OCI-LY3 (cell line): ENCODE data around the gene RNF34.

Experiments
- H2AFZ ChIP-seq: fragments of 200-600, 300-600 bp; shearing (Covaris generic); 2 replicates; pipeline ENCODE4 v1.6.0; 2014; ENCODE audit warnings: antibody characterized with exemption, low read depth, low read length
- H3K27ac ChIP-seq: fragments of 200-600, 300-600 bp; sonication (generic); 2 replicates; pipeline ENCODE4 v1.5.1; 2014; ENCODE audit warnings: mild to moderate bottlenecking, low read length, moderate library complexity, mixed read lengths
- H3K27me3 ChIP-seq: fragments of 200-600, 300-600 bp; sonication (generic); 2 replicates; pipeline ENCODE4 v1.6.1; 2014; ENCODE audit warnings: low read depth, low read length, mixed read lengths
- H3K36me3 ChIP-seq: fragments of 200-600, 300-600 bp; sonication (generic); replicated peaks from 2 replicates; pipeline ENCODE3; 2014; ENCODE audit warnings: low read depth, low read length, mixed read lengths
- H3K4me1 ChIP-seq: fragments of 300-600, 200-600 bp; sonication (generic); 2 replicates; pipeline ENCODE4 v1.6.1; 2014; ENCODE audit warnings: low read length, mixed read lengths
- H3K4me2 ChIP-seq: fragments of 200-600, 300-600 bp; sonication (generic); 2 replicates; pipeline ENCODE4 v1.6.1; 2014; ENCODE audit warnings: low read length, mixed read lengths
- H3K4me3 ChIP-seq: fragments of 300-600, 200-600 bp; sonication (generic); 2 replicates; pipeline ENCODE4 v1.5.1; 2014; ENCODE audit warnings: antibody characterized with exemption, mild to moderate bottlenecking, low read length, moderate library complexity
- H3K79me2 ChIP-seq: fragments of 300-600, 200-600 bp; shearing (Covaris generic); 2 replicates; pipeline ENCODE4 v1.6.1; 2014; ENCODE audit warnings: mild to moderate bottlenecking, low read length, mixed read lengths
- H3K9ac ChIP-seq: fragments of 300-600, 200-600 bp; shearing (Covaris generic); 2 replicates; pipeline ENCODE4 v1.6.0; 2014; ENCODE audit warnings: mild to moderate bottlenecking, low read length, moderate library complexity
- H3K9me3 ChIP-seq: fragments of 200-600, 300-600 bp; shearing (Covaris generic); 2 replicates; pipeline ENCODE4 v1.6.1; 2014; ENCODE audit warnings: low read length, mixed read lengths; ENCODE audit not compliant: insufficient read depth
- H4K20me1 ChIP-seq: fragments of 200-600, 300-600 bp; sonication (generic); 2 replicates; pipeline ENCODE4 v1.6.1; 2016; ENCODE audit warnings: low read length, mixed read lengths; ENCODE audit not compliant: insufficient read depth
- CTCF ChIP-seq: fragments of 200-600, 300-600 bp; sonication (generic); IDR thresholded peaks from 2 replicates; pipeline ENCODE4 v1.5.1; 2014; ENCODE audit warnings: antibody characterized with exemption, low read length, low read depth
- EZH2phosphoT487 ChIP-seq: fragments of 200-600 bp; shearing (Covaris generic); IDR thresholded peaks from 2 replicates; pipeline ENCODE4 v1.6.1; 2018; ENCODE audit warnings: antibody characterized with exemption, mixed run types, low read depth

The RNF34 gene

GRCh38 chr12:121399391-121400331 is at the start of gene RNF34:
RNF34 (plus strand) TSS chr12:121400118; CDS start chr12:121400213, 95 bp downstream.
- Histone ChIP-seq H3K27ac (peak within 1 kb of the TSS; percentile 90), H2AFZ (peak within 1 kb of the TSS; percentile 15; the same call in 1 of the 2 replicates), H3K9me3 (no peaks in the 10 kb centered on the region), H3K4me2 (peak within 1 kb of the TSS; percentile 80), H3K79me2 (peaks cover 53% of the 10 kb centered on the region), H3K9ac (peak within 1 kb of the TSS; percentile 95), H3K27me3 (no peaks in the 10 kb centered on the region), H3K4me3 (peak within 1 kb of the TSS; percentile 94), H3K36me3 (peaks cover 10% of the 10 kb centered on the region), H3K4me1 (peaks cover 15% of the 10 kb centered on the region), H4K20me1 (peaks cover 18% of the 10 kb centered on the region)
- TF ChIP-seq EZH2phosphoT487 (no peak), CTCF (no peak)

GRCh38 chr12:121351820-121352681 is 47.9 kb upstream of the RNF34 start, which contains the start of gene ANAPC5:
ANAPC5 (minus strand) TSS chr12:121352411; CDS start chr12:121352340, 71 bp downstream.
- Histone ChIP-seq H3K9ac (peak within 1 kb of the TSS; percentile 94), H3K79me2 (peaks cover 43% of the 10 kb centered on the region)

GRCh38 chr12:121352682-121353018 is 47.3 kb upstream of the RNF34 start:
- peak overlapping the region; percentile 82 for H3K9ac ChIP-seq
- H3K4me2 ChIP-seq, result peak overlapping the region; percentile 88
- TF ChIP-seq CTCF (no peak), EZH2phosphoT487 (no peak)
- peak overlapping the region; percentile 95 for H2AFZ ChIP-seq
- no peaks in the 10 kb centered on the region for H3K36me3 ChIP-seq
- H3K4me3 ChIP-seq, result peak overlapping the region; percentile 99
- H3K27ac ChIP-seq, result no peak overlapping the region
- no peaks in the 10 kb centered on the region for H3K9me3 ChIP-seq
- H3K27me3 ChIP-seq, result no peaks in the 10 kb centered on the region
- H3K79me2 ChIP-seq, result peaks cover 43% of the 10 kb centered on the region
- peaks cover 13% of the 10 kb centered on the region for H3K4me1 ChIP-seq
- no peaks in the 10 kb centered on the region for H4K20me1 ChIP-seq

More at GRCh38 chr12:121351820-121352681, 47.9 kb upstream of the RNF34 start, which contains the start of gene ANAPC5:
- no peaks in the 10 kb centered on the region for H4K20me1 ChIP-seq
- no peaks in the 10 kb centered on the region for H3K27me3 ChIP-seq
- H3K4me3 ChIP-seq, result peak within 1 kb of the TSS; percentile 99
- H3K36me3 ChIP-seq, result no peaks in the 10 kb centered on the region
- peak within 1 kb of the TSS; percentile 57 for H3K27ac ChIP-seq
- no peak for TF ChIP-seq CTCF
- no peak for TF ChIP-seq EZH2phosphoT487
- peaks cover 13% of the 10 kb centered on the region for H3K4me1 ChIP-seq
- H3K4me2 ChIP-seq, result peak within 1 kb of the TSS; percentile 88
- H2AFZ ChIP-seq, result peak within 1 kb of the TSS; percentile 95
- H3K9me3 ChIP-seq, result no peaks in the 10 kb centered on the region

- Histone ChIP-seq H4K20me1 (no peaks in the 10 kb centered on the region), H3K4me1 (peaks cover 10% of the 10 kb centered on the region), H3K9ac (no peak overlapping the region), H3K27me3 (no peaks in the 10 kb centered on the region), H3K27ac (no peak overlapping the region), H3K4me2 (no peak overlapping the region), H3K79me2 (peaks cover 14% of the 10 kb centered on the region), H3K4me3 (no peak overlapping the region), H3K9me3 (no peaks in the 10 kb centered on the region), H3K36me3 (no peaks in the 10 kb centered on the region), H2AFZ (no peak overlapping the region)
- TF ChIP-seq CTCF (no peak), EZH2phosphoT487 (no peak)
Observed at GRCh38 chr12:121355818-121356217, 44.1 kb upstream of the RNF34 start.
